Fibroblast of the conjunctiva (primary cell): ENCODE data around the gene DNAH6.
A peak's percentile ranks its signal among the peaks of the same experiment; 100 is the strongest.

Source experiments
- DNase-seq: peaks from one replicate; pipeline ENCODE4 v3.0.0-alpha.2; 2010; ENCODE audit warnings: low read depth

DNAH6 gene

GRCh38 chr2:84801811-84802210 is 285.5 kb downstream of the DNAH6 start:
- DNase-seq = no peak

GRCh38 chr2:84805250-84805958 is 289.1 kb downstream of the DNAH6 start:
- peak; percentile 35 for DNase-seq

- DNase-seq = peak; percentile 97
Observed at GRCh38 chr2:84807063-84807485, 290.8 kb downstream of the DNAH6 start.

DNA sequence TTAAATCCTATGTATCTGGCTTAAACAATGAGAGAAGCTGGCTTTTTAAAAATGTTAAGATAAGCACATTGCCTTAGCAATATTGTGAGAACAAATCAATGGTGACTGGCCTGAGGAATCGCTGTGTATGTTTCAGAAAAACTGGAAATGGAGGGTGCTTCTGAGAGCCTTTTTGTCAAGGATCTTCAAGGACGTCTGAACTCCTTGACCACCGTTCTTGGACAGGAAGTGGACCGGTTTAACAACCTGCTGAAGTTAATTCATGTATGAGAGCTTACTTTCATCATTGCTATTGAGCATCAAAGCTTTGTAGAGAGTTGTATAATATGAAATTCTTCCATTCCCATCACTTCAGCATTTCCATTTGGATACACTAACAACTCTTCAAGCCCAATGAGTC is 292.0 kb downstream of the DNAH6 start:
- no peak for DNase-seq

DNA sequence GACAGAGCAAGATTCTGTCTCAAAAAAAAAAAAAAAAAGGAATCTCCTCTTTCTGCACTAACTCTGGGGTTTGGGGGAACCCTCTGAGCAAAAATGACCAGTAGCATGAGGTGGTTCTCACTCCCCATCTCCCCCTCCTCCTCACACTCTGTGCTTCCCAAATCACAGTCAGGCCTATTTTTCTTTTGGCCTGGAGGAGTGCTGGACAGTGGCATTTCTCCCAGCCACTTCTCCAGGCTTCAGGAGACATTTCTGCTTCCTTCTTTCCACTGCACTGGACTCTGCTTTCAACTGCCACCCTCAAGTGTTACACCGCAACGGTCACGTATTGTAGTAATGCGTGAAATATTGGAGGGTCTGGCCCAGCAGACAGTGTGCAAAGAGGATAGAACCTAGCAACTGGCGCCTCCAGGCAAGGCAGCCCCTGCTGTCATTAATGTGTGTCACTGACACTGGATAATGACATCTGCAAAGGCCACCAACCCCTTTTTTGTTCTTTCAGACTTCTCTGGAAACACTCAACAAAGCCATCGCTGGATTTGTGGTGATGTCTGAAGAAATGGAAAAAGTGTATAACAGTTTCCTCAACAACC is 295.6 kb downstream of the DNAH6 start:
- DNase-seq = no peak

- DNase-seq = no peak
Observed at GRCh38 chr2:84815146-84815545, 298.8 kb downstream of the DNAH6 start.

DNA sequence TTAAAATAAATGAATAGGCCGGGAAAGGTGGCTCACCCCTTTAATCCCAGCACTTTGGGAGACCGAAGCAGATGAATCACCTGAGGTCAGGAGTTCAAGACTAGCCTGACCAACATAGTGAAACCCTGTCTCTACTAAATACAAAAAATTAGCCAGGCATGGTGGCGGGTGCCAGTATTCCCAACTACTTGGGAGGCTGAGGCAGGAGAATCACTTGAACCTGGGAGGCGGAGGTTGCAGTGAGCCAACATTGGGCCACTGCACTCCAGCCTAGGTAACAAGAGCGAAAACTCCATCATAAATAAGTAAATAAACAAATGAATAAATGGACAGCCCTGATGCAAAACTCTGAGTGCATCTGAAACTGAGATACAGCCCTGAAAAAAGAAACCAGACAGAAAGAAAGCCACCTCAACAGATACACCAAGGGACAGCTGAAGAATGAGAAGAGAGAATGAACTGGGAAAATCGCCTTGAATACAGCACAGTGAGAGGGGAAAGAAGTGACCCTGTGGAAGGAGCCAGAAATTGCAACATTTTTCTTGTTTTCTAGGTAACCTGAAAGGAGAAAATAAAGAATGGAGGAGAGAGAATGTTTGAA is 300.2 kb downstream of the DNAH6 start:
- DNase-seq = no peak

DNA sequence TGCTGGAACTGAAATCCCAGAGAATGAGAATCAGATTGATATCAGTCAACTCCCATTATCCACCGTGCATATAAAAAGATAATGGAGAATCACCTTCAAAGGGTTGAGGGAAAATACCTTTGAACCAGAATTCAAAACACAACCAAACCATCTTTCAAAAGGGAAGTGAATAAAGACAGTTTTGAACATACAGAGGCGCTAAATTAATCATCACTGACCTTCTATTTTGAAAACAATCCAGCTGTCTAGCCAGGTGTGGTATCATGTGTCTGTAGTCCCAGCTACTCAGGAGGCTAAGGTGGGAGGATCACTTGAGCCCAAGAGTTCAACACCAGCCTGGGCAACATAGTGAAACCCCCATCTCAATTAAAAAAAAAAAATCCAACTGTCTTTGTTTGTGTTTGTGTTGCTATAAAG is 300.9 kb downstream of the DNAH6 start:
- DNase-seq = no peak

DNA sequence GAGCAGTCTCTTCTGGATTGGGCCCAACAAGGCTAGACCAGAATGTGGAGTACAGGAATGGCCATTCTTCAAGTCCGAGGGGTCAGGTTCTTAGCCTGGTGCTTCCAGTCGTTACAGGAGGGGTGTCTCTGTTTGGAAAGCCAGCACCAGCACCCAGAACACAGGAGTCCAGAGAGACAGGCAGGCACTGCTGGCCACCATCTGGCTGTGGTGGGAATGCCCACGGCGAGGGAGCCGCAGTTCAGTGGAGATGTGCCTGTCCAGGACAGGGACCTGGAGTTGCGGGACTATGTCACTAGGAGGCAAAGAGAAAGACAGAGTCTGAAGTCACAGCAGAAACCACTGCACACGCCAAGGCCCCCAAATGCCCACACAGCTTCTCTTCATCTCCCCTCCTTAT is 305.5 kb downstream of the DNAH6 start:
- no peak for DNase-seq

GRCh38 chr2:84823229-84823628 is 306.9 kb downstream of the DNAH6 start:
- DNase-seq = no peak

- no peak for DNase-seq
Observed at GRCh38 chr2:84823788-84824187, 307.5 kb downstream of the DNAH6 start.

DNA sequence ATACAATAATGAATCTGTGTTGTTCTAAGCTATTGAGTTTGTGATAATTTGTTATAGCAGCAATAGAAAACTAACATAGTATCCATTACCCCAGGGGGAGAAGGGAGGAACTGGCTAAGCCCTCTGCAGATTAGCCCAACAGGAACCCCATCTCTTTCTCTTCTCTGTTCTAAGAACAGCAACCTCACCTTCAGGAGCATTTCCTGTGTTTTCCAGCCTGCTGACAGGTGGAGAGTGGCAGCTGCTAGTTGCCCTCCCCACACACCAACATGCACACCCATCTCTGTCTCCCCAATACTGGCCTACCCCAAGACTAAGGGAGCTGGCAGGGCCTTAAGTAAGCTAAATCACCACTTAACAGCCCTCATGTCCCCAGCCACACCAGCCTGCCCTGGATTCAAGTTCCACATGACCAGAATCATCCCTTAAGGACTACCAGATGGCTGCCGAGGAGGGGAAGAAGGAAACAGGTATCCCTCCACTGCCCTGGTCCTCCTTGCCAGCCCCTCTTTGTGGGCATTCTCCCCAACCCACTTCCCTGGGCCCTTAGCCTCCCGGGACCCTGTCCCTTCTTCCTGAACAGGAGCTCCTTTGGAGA is 311.8 kb downstream of the DNAH6 start:
- DNase-seq = no peak

GRCh38 chr2:84829693-84830092 is 313.4 kb downstream of the DNAH6 start:
- no peak for DNase-seq

GRCh38 chr2:84830095-84830494 is 313.8 kb downstream of the DNAH6 start:
- DNase-seq = no peak

DNA sequence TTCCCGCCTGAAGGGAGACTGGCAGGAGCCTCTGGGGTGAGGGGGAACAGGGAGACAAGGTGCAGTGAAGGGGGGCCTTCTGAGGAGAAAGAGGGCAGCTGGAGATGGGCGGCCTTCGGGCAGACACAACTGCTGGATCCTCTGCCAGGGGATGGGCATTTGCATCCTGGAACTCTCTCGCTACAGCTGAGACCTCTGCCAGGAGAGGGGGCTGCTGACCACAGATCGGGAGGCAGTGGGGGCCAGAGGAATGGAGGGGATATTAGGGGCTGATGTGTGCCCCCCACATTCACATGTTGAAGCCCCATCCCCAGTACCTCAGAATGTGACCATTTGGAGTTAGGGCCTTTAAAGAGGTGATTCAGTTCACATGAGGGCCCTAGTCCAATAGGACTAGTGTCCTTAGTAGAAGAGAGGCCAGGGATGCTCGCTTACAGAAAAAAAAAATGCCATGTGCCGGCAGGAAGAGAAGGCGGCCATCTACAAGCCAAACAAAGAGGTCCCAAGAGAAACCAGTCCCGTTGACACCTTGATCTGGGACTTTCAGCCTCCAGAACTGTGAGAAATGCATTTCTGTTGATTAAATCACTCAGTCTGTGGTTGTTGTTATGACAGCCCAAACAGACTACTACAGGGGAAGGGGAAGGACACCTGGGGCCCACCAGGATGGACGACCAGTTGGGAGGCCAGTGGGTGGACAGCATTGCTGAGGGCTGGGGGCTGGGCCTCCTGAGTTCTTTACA is 314.6 kb downstream of the DNAH6 start:
- DNase-seq = no peak

DNA sequence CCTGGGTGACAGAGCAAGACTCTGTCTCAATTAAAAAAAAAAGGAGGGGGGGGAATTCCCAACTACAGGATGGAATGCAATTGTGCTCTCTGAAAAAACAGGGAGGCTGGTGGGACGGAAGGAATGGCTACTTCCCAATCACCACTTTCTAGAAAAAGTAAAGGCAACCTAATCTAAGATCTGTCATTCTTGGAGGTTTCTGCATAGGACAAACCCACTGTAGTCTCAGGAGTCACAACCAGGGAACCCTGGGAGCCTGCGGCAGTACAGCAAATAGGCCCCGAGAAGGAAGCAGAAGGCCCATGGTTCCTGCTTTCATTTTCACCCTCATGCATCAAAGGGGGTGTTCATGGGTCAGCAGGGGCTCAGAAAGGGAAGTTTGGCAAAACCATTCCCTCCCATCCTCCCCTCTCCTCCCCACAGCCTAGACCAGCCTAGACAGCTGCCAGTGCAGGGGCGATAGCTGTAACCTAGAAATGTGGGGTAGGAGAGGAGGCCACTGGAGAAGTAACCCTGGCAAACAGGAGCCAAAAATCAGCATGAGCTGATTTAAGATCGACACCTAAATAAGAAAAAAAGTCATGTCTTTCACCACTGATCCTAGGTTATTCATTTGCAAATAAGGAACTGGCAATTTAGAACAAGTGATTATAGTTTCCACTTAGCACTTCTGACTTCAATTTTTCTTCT is 316.6 kb downstream of the DNAH6 start:
- DNase-seq = no peak

DNA sequence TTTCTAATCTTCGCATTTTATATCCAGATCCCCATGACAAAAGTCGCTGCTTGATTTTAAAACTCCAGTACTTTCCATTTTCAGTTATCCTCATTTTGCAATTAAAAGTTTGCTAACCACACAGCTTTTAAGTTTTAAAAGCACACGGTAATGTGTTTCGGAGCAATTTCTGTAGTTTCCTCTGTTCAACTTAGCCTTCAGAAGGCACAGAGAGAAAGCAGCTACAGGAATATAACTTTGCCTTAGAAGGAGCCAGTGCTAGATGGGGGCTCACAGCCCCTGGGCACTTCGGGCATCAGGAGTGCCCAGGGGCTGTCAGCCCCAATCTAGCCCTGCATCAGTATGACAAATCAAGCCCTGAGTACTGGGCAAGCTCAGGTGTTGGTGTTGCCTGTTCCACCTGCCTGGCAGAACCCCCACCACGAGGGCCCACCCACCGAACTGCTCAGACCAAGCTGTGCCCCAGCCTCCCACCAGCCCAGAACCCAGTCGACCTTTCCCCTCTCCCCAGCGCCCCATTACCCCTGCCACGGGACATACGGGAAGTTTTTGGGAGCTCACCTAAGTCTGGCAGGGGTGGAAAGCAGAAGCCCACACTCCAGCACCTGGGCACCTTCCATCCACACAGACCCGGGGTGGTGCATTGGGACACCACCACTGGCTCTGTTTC is 317.3 kb downstream of the DNAH6 start:
- no peak for DNase-seq

DNA sequence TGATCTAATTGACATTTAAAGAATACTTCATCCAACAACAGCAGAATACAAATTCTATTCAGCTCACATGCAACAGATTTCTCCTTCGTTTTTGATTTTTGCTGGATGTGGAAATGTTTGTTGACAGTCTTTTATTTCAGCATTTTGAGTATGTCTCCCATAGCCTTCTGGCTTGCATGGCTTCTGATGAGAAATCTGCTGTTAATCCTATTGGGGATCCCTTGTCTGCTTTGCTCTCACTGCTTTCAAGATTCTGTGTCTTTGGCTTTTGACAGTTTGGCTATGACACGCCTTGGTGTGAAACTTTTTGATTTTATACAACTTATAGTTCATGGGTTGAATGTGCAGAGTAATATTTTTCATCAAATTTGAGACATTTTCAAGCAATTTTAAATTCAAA is 319.9 kb downstream of the DNAH6 start:
- DNase-seq = no peak

GRCh38 chr2:84838434-84839145 is 322.3 kb downstream of the DNAH6 start:
- DNase-seq = no peak

GRCh38 chr2:84839851-84840250 is 323.6 kb downstream of the DNAH6 start:
- DNase-seq = no peak

GRCh38 chr2:84840306-84840705 is 324.0 kb downstream of the DNAH6 start:
- DNase-seq = no peak
